ENCODE data around the gene PDIA2.
"Not testable (repeated sequence)": the region's sequence is repeated elsewhere in the genome, so short reads cannot be mapped to it uniquely, and the experiment has no call there.

Gene PDIA2

GRCh38 chr16:303760-304505 is 21.0 kb downstream of the PDIA2 start:
- DNase-seq: no peak

GRCh38 chr16:305916-306626 is 23.1 kb downstream of the PDIA2 start:
- DNase-seq: no peak

- no peak for DNase-seq
These were observed 24.0 kb downstream of the PDIA2 start for GRCh38 chr16:306911-307370.

GRCh38 chr16:307691-308312 is 24.8 kb downstream of the PDIA2 start:
- no peak for DNase-seq

GRCh38 chr16:309476-309875 is 26.5 kb downstream of the PDIA2 start:
- no peak for DNase-seq

GRCh38 chr16:311725-312124 is 28.8 kb downstream of the PDIA2 start:
- no peak for DNase-seq

GRCh38 chr16:314351-314750 is 31.4 kb downstream of the PDIA2 start:
- DNase-seq: no peak

GRCh38 chr16:314795-315299 is 31.9 kb downstream of the PDIA2 start:
- DNase-seq: no peak

- no peak for DNase-seq
These were observed 33.9 kb downstream of the PDIA2 start for GRCh38 chr16:316741-317464.

- DNase-seq: no peak
These were observed 34.6 kb downstream of the PDIA2 start for GRCh38 chr16:317583-317982.

- no peak for DNase-seq
These were observed 35.7 kb downstream of the PDIA2 start for GRCh38 chr16:318628-319027.

GRCh38 chr16:320206-320605 is 37.2 kb downstream of the PDIA2 start:
- DNase-seq: no peak

GRCh38 chr16:321532-321931 is 38.6 kb downstream of the PDIA2 start:
- no peak for DNase-seq

- DNase-seq: no peak
These were observed 39.6 kb downstream of the PDIA2 start for GRCh38 chr16:322476-323143.

- DNase-seq: no peak
These were observed 41.2 kb downstream of the PDIA2 start for GRCh38 chr16:324201-324450.

- no peak for DNase-seq
These were observed 41.7 kb downstream of the PDIA2 start for GRCh38 chr16:324451-325334.

GRCh38 chr16:325375-326145 is 42.6 kb downstream of the PDIA2 start:
- no peak for DNase-seq

GRCh38 chr16:330741-331140 is 47.8 kb downstream of the PDIA2 start:
- DNase-seq: no peak

GRCh38 chr16:331181-331814 is 48.3 kb downstream of the PDIA2 start:
- DNase-seq: not testable (repeated sequence)

- no peak for DNase-seq
These were observed 50.6 kb downstream of the PDIA2 start for GRCh38 chr16:333406-334094.

Data from NCI-H446 treated with DMSO at 0.1 percent for 48 hours (cell line).